ENCODE measurements around the gene THSD7B. TPM values are rescaled to one million over a fixed set of nuclear protein-coding genes. Genes with fewer than 3 reads are reported as not detected.

Gene THSD7B, protein sequence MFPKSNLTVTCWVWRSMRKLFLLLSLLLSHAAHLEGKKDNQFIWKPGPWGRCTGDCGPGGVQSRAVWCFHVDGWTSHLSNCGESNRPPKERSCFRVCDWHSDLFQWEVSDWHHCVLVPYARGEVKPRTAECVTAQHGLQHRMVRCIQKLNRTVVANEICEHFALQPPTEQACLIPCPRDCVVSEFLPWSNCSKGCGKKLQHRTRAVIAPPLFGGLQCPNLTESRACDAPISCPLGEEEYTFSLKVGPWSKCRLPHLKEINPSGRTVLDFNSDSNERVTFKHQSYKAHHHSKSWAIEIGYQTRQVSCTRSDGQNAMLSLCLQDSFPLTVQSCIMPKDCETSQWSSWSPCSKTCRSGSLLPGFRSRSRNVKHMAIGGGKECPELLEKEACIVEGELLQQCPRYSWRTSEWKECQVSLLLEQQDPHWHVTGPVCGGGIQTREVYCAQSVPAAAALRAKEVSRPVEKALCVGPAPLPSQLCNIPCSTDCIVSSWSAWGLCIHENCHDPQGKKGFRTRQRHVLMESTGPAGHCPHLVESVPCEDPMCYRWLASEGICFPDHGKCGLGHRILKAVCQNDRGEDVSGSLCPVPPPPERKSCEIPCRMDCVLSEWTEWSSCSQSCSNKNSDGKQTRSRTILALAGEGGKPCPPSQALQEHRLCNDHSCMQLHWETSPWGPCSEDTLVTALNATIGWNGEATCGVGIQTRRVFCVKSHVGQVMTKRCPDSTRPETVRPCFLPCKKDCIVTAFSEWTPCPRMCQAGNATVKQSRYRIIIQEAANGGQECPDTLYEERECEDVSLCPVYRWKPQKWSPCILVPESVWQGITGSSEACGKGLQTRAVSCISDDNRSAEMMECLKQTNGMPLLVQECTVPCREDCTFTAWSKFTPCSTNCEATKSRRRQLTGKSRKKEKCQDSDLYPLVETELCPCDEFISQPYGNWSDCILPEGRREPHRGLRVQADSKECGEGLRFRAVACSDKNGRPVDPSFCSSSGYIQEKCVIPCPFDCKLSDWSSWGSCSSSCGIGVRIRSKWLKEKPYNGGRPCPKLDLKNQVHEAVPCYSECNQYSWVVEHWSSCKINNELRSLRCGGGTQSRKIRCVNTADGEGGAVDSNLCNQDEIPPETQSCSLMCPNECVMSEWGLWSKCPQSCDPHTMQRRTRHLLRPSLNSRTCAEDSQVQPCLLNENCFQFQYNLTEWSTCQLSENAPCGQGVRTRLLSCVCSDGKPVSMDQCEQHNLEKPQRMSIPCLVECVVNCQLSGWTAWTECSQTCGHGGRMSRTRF (N-terminal part only)
- total RNA-seq, result 12.2 TPM

GRCh38 chr2:136765256-136766072 lies at the start of gene THSD7B:
Gene THSD7B (plus strand): TSS chr2:136765545. CDS start chr2:136882179, 116,634 bp downstream.

Small RNA genes lying within 50 kb of the gene (small RNA-seq; reads per million reads assigned to genes)
- gene RF00019 (not detected), gene RNA5SP105 (not detected)
